ENCODE results near the gene BPIFB3.

BPIFB3 gene

DNA sequence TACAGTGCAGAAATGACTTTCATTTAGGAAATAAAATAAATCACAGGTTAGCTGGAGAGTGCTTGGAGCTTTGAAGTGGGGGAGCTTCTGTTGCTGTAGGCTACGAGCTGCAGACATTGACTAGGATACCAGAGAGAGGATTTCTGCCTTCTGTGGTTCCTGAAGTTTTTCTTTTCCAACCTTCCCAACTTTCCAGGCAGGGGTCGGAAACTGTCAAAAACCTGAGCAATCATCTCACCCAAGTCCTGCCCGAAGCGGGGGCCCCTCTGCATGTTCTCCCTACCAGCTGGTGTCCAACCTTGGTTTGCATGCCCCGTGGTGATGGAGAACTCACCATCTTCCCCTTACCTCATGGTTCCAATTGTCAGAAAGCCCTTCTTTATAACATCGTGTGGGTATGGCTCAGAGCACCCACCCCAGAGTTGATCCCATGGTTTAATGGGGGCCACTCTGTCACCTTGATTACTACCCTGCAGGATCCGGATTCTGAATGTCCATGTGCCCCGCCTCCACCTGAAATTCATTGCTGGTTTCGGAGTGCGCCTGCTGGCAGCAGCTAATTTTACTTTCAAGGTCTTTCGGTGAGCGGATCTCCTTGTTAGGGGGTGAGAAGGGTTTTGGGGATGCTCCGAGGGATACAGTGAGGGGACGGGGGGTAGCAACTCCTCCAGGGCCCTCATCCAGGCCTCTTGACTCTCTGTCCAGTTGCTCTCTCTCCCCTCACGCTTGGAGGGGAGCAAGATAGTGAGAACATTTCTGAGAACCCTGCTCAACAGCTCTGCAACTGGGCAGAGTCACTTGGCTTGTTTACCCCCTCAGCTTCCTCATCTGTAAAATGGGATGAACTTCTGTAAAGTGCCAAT lies 41.1 kb upstream of the BPIFB3 start:
- H3K9me3 Mint-ChIP-seq: no peaks in the 10 kb centered on the region

DNA sequence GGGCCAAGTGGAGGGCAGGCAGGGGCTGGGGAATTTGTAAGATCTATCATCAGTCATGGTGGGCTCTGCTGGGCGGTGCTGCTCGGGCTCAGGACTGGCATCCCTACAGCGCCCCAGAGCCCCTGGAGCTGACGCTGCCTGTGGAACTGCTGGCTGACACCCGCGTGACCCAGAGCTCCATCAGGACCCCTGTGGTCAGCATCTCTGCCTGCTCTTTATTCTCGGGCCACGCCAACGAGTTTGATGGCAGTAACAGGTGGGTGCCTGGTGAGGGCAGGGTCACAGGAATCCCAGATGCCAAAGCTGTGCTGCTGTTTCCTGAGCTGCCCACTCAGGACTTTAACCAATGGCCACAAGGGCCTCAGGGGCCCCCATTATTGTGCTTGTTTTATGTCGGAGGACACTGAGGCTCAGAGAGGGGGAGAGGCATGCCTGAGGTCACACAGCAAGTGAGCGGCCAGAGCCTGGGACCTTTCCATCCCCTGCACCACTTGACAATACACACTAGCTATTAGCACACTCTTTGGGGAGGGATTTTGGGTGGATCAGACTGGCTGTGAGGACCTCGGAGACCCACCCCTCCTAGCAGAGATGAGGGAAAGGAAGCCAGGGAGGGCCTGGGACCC lies 39.9 kb upstream of the BPIFB3 start:
- ATAC-seq (replicated peaks) (no peak), DNase-seq (no peak)
- Mint-ChIP-seq H3K9me3 (no peaks in the 10 kb centered on the region), H3K27ac (no peak overlapping the region), H3K4me3 (no peak overlapping the region), H3K27me3 (peaks cover 6 to 17% of the 10 kb centered on the region in 2 donors), H3K36me3 (no peaks in the 10 kb centered on the region), H3K4me1 (no peaks in the 10 kb centered on the region)

More for the DNA sequence above, 41.1 kb upstream of the BPIFB3 start:
- no peak for ATAC-seq (replicated peaks)
- no peak for DNase-seq
- H3K27ac Mint-ChIP-seq: no peak overlapping the region
- no peak overlapping the region for H3K4me3 Mint-ChIP-seq
- H3K36me3 Mint-ChIP-seq: no peaks in the 10 kb centered on the region
- no peaks in the 10 kb centered on the region for H3K4me1 Mint-ChIP-seq
- H3K27me3 Mint-ChIP-seq: peaks cover 6 to 17% of the 10 kb centered on the region in 2 donors

DNA sequence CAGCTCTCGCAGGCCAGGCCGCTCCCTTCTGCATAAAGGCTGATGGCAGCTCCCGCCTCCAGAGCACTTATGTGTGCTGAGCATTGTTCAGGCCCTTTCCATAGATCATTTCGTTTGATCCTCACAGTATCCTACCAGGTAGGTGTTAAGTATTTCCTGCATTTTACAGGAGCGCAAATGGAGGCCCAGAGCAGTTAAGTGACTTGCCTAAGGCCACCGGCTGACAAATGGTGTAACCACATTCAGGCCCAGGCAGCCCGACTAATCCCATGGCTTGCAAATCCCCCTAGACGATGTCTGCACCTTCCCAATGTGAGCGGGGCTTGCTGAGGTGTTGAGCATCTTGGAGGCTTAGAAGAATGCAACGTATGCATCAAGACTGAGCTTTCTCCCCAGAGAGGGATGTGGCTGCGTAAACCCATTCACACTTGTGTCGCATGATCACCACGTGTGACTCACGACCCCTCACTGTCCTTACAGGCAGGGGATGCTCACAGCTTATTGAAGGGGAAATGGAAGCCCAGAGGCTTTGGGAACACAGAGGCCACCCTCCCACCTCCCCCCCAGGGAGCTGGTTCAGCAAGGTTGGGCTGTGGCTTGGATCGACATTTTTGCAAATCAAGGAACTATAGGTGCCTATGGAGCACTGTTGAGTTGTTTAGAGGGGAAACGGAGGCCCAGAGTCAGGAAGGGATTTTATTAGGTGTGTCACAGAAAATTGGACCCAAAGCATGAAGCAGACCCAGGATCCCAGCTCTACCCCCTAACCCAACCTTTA lies 39.2 kb upstream of the BPIFB3 start:
- Mint-ChIP-seq H3K36me3 (no peaks in the 10 kb centered on the region), H3K9me3 (no peaks in the 10 kb centered on the region), H3K27ac (no peak overlapping the region), H3K27me3 (peaks cover 6 to 17% of the 10 kb centered on the region in 2 donors), H3K4me3 (no peak overlapping the region), H3K4me1 (no peaks in the 10 kb centered on the region)
- ATAC-seq (replicated peaks): no peak
- DNase-seq: no peak

DNA sequence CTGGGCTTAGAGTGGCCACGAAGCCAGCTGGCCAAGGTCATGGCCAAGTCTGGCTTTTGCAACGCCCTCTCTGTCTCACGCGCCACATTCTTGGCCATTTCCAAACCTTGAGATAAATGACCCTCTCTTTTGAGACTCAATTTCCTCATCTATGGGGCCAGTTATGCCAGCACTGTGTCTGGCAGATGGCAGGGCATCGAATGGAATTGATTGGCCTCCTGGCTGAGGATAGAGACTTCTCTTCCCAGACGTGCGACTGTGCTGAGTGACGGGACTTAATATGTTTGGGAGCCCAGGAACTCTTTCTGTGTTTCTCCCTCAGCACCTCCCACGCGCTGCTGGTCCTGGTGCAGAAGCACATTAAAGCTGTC lies 38.6 kb upstream of the BPIFB3 start:
- peaks cover 6 to 17% of the 10 kb centered on the region in 2 donors for H3K27me3 Mint-ChIP-seq
- no peaks in the 10 kb centered on the region for H3K36me3 Mint-ChIP-seq
- ATAC-seq (replicated peaks) (no peak), DNase-seq (no peak)
- no peaks in the 10 kb centered on the region for H3K4me1 Mint-ChIP-seq
- H3K27ac Mint-ChIP-seq: no peak overlapping the region
- H3K9me3 Mint-ChIP-seq: no peaks in the 10 kb centered on the region
- no peak overlapping the region for H3K4me3 Mint-ChIP-seq

DNA sequence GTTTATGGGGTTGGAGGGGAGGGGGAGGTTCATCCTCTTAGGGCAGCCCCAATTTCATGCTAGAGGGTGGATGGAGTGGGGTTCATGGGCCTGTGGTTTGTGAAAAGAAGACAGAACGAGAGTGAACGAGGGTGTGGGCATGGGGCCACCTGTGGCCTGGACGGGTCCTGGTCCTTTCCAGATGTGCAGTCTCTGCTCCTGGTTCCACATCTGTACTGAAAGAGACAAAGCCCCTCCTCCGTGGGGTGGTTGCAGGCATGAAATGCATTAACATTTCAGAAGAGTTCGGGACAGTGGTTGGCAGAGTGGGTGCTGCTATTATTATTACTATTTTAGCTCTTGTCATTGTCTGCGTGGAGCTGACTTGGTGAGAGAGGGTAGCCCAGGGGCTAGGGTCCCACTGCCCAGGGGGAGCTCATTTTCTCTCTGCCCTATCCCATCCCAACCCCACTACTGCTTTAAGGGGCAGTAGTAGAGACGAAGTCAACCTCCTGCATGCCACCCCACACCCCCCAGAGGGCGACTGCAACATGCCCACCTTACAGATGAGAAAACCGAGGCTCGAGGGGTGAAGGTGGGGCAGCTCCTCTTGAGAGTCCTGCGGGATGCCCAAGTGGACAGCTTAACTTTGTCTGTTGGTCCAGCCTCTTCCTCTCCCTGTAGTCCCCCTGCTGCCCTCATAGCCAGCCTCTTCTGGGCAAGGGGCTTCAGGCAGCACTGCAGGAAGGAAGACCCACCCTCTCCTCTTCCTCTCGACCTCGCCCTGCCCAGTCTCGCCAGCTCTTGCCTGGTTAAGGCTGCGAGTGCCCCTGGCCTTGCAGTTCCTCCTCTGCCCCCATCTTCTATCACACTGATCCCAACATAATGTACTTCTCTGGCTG lies 37.8 kb upstream of the BPIFB3 start:
- DNase-seq: no peak
- no peaks in the 10 kb centered on the region for H3K4me1 Mint-ChIP-seq
- H3K27me3 Mint-ChIP-seq: peaks cover 6 to 13% of the 10 kb centered on the region in 2 donors
- no peak overlapping the region for H3K27ac Mint-ChIP-seq
- no peaks in the 10 kb centered on the region for H3K36me3 Mint-ChIP-seq
- no peak for ATAC-seq (replicated peaks)
- H3K9me3 Mint-ChIP-seq: no peaks in the 10 kb centered on the region
- no peak overlapping the region for H3K4me3 Mint-ChIP-seq

DNA sequence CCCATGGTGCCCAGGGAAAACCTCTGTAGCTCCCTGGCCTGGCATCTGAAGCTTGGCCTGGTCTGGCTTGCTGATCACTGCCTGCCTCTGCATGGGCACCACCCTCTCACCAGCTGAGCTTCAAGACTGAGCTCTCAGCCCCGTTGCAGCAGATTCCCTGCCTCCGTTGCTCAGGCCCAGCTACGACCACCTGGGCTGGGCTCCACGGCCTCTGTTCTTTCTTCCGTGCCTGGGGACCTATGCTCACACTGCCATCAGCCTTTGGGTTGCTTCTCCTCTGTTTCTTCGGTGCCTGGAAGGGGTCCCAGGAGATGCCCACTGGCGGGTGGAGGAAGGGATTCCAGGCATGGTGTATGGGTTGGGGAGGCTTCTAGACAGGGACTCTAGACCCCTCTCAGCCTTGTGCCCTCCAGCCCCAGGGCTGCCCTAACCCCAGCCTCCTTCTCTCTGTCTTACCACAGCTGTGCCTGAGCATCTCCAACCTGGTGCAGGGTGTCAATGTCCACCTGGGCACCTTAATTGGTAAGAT lies 37.1 kb upstream of the BPIFB3 start:
- DNase-seq: no peak
- H3K4me3 Mint-ChIP-seq: no peak overlapping the region
- H3K36me3 Mint-ChIP-seq: no peaks in the 10 kb centered on the region
- H3K27ac Mint-ChIP-seq: no peak overlapping the region
- no peaks in the 10 kb centered on the region for H3K9me3 Mint-ChIP-seq
- ATAC-seq (replicated peaks): no peak
- H3K4me1 Mint-ChIP-seq: peaks cover 0 to 5% of the 10 kb centered on the region in 2 donors
- peaks cover 6 to 13% of the 10 kb centered on the region in 2 donors for H3K27me3 Mint-ChIP-seq

DNA sequence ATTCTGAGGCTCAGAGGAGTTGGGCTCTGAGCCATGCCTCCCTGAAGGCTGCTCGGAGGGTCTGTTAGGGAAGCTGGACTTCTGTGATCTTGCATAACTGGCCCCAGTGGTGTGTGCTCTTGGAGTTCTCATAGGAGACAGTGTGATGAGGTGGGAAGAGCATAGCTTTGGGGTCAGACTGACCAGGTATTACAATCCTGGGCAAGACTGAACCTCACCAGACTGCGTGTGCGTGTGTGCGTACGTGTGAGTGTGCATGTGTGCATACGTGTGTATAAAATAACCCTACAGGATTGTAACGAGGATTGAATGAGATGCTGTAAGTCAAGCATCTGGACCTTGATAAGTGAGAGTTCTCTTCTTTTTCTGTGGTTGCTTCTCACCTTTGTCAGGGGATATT lies 36.2 kb upstream of the BPIFB3 start:
- ATAC-seq (replicated peaks): no peak

DNA sequence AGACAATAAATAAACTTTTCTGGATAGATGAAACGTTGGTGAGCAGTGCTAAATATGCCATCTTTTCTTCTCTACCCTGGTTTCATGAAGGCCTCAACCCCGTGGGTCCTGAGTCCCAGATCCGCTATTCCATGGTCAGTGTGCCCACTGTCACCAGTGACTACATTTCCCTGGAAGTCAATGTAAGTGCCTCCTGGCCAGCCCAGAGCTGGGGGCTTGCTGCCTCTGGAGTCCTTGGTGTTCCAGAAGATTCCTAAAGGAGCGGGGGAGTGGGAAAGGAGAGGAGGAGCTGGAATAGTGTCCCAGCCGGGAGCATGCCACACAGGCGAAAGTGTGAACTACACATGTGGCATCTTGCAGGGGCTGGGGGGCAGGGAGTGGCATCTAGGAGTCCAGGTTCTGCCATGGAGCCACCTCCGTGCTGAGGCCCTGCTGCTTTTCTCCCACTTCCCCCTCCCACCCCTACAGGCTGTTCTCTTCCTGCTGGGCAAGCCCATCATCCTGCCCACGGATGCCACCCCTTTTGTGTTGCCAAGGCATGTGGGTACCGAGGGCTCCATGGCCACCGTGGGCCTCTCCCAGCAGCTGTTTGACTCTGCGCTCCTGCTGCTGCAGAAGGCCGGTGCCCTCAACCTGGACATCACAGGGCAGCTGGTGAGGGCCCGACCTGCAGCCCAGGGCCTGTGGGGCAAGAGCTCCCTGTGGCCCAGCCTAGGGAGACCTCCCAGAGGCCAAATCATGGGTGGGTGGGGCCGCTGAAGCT lies 35.4 kb upstream of the BPIFB3 start:
- H3K27ac Mint-ChIP-seq: no peak overlapping the region
- H3K4me3 Mint-ChIP-seq: no peak overlapping the region
- DNase-seq (no peak), ATAC-seq (replicated peaks) (no peak)
- H3K36me3 Mint-ChIP-seq: no peaks in the 10 kb centered on the region
- H3K27me3 Mint-ChIP-seq: peaks cover 6 to 13% of the 10 kb centered on the region in 2 donors
- H3K4me1 Mint-ChIP-seq: peaks cover 0 to 5% of the 10 kb centered on the region in 2 donors
- no peaks in the 10 kb centered on the region for H3K9me3 Mint-ChIP-seq

More for the DNA sequence above, 36.2 kb upstream of the BPIFB3 start:
- H3K27ac Mint-ChIP-seq: no peak overlapping the region
- no peaks in the 10 kb centered on the region for H3K9me3 Mint-ChIP-seq
- no peak overlapping the region for H3K4me3 Mint-ChIP-seq
- peaks cover 0 to 5% of the 10 kb centered on the region in 2 donors for H3K4me1 Mint-ChIP-seq
- DNase-seq: no peak
- H3K27me3 Mint-ChIP-seq: peaks cover 6 to 13% of the 10 kb centered on the region in 2 donors
- H3K36me3 Mint-ChIP-seq: no peaks in the 10 kb centered on the region

DNA sequence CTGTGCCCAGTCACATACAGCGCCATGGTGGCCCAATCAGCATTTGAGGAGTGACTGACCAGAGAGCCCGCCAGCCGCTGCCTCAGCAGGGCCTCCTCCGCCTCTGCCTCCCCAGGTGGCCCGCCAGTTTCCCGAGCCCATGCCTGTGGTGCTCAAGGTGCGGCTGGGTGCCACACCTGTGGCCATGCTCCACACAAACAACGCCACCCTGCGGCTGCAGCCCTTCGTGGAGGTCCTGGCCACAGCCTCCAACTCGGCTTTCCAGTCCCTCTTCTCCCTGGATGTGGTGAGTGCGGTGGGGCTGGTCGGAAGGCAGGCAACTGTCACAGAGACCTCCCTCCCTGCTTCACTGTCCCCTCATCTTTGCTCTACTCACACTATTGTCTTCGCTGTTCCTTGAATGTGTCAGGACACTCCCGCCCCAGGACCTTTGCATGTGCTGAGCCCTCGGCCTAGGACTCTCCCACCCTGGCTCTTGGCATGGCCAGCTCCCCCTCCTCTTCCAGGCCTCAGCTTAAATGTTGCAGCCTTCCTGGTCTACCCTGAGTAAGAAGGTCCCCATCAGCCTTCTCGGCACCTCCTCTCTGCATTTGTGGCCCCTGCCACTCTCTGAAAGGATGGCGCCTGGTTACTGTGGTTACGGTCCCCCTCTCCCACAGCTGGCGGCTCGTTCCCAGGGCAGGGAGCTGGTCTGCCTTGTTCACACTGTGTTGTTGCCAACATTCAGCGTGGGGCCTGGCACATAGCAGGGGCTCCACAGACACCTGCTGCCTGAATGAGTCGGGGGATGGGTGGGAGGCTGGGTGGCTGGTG lies 34.0 kb upstream of the BPIFB3 start:
- DNase-seq (no peak), ATAC-seq (replicated peaks) (no peak)
- Mint-ChIP-seq H3K4me1 (peaks cover 0 to 5% of the 10 kb centered on the region in 2 donors), H3K9me3 (no peaks in the 10 kb centered on the region), H3K36me3 (no peaks in the 10 kb centered on the region), H3K27ac (no peak overlapping the region), H3K4me3 (no peak overlapping the region), H3K27me3 (peaks cover 6 to 16% of the 10 kb centered on the region in 2 donors)

DNA sequence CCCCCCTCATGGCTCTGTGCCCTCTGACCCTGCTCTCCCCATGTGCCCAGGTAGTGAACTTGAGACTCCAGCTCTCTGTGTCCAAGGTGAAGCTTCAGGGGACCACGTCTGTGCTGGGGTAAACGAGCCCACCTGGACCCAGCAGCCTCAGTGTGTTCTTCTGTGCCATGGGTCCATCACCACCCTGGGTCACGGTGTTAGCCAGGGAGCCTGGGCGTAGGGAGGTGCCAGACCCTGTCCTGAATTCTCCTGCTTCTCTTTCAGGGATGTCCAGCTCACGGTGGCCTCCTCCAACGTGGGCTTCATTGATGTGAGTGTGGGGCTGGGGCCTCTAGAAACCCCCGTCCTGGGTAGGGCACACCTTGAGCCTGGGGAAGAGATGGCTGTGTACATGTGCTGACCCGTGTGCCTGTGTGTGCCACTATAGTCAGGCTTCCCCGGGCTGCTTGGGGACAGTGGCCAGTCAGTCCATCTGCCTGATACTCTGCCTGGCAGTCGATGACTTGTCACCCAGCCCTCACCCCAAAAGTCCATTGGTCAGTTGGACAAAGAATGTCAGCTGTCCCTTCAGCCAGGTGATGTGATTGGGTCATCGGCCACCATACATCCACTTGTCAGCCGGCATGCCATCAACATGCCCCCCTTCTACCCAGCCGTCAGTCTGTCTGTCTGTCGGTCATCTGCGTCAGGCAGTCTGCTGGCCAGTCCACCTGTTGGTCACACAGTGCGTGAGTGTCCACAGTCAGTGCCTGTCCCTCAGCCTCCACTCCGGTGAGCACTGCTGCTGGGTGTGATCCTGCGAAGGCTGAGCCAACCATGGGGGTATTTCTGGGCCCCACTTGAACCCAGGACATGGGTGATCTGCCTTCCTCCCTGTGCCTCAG lies 33.2 kb upstream of the BPIFB3 start:
- no peak overlapping the region for H3K27ac Mint-ChIP-seq
- H3K27me3 Mint-ChIP-seq: peaks cover 6 to 12% of the 10 kb centered on the region in 2 donors
- H3K4me1 Mint-ChIP-seq: peaks cover 0 to 5% of the 10 kb centered on the region in 2 donors
- ATAC-seq (replicated peaks) (no peak), DNase-seq (no peak)
- no peak overlapping the region for H3K4me3 Mint-ChIP-seq
- H3K36me3 Mint-ChIP-seq: no peaks in the 10 kb centered on the region
- H3K9me3 Mint-ChIP-seq: no peaks in the 10 kb centered on the region

DNA sequence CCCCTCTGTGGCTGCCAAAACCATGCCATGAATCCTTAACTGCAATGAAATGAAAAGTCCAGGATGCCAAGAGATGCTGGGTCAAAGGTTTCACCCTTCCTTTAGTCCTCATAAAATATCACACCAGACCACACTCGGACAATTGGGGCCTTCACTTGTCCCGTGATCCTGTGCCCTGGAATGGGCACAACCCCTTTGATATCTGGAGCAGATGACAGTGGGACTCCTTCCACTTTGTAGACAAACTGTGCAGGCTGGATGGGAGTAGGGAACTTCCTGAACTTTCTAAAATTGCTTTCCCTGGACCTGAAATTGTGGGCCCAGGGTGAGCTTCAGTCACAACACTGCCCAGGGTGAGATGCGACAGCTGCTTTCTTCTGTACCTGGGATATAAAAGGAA lies 31.8 kb upstream of the BPIFB3 start:
- no peaks in the 10 kb centered on the region for H3K9me3 Mint-ChIP-seq
- no peak overlapping the region for H3K4me3 Mint-ChIP-seq
- no peak for DNase-seq
- H3K4me1 Mint-ChIP-seq: peaks cover 0 to 5% of the 10 kb centered on the region in 2 donors
- H3K27me3 Mint-ChIP-seq: peaks cover 0 to 3% of the 10 kb centered on the region in 2 donors
- H3K27ac Mint-ChIP-seq: peak overlapping the region; percentile 34
- H3K36me3 Mint-ChIP-seq: no peaks in the 10 kb centered on the region
- ATAC-seq (replicated peaks): no peak

DNA sequence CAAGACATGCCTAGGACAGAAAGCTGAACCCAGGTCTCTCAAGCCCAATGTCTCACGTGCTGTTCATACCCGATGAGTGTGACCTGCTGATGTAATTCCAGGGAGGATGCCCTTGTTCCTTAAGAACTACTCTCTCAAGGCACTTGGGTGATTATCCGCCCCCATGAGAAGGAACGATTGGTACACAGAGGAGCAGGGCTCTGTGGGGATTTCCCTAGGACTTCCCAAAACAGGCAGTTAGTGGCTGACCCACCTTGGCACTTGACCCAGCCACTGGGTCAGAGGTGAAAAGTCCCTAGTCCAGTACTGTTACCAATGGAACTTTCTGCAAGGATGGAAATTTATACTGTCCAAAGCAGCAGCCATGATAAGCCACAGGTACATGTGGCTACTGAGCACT lies 31.4 kb upstream of the BPIFB3 start:
- Mint-ChIP-seq H3K36me3 (no peaks in the 10 kb centered on the region), H3K9me3 (no peaks in the 10 kb centered on the region), H3K27ac (no peak overlapping the region), H3K4me1 (peaks cover 0 to 5% of the 10 kb centered on the region in 2 donors), H3K27me3 (peaks cover 0 to 3% of the 10 kb centered on the region in 2 donors), H3K4me3 (no peak overlapping the region)
- DNase-seq (no peak), ATAC-seq (replicated peaks) (peak in 1 of 2 donors; percentile 24)

Data from stimulated activated naive B cell treated with anti-CD40 and anti-IgM and Interleukin-4, amounts not matched to agents 10 μg/mL and 1 μg/mL and 100 μg/mL, for 72 hours (primary cell).